NT2/D1 (cell line): Measurements from ENCODE around the gene TRAF4.

Source experiments
- DNase-seq: peaks from one replicate; pipeline ENCODE4 v3.0.0-alpha.2; 2011; ENCODE audit warnings: low read depth, low spot score
- H3K27me3 ChIP-seq: 2 replicates; pipeline ENCODE4 v1.6.0; 2011; ENCODE audit warnings: mild to moderate bottlenecking; ENCODE audit not compliant: insufficient read length, insufficient read depth
- H3K36me3 ChIP-seq: 2 replicates; pipeline ENCODE4 v1.6.1; 2011; ENCODE audit warnings: mild to moderate bottlenecking, low read length, mixed read lengths; ENCODE audit not compliant: insufficient read depth, insufficient read length
- H3K4me1 ChIP-seq: 2 replicates; pipeline ENCODE4 v1.5.1; 2011; ENCODE audit not compliant: insufficient read depth, insufficient read length
- H3K4me3 ChIP-seq: 2 replicates; pipeline ENCODE4 v1.5.1; 2011; ENCODE audit warnings: low read depth; ENCODE audit not compliant: insufficient read length
- H3K9ac ChIP-seq: 2 replicates; pipeline ENCODE4 v1.6.0; 2011; ENCODE audit warnings: low read depth; ENCODE audit not compliant: insufficient read length
- H3K9me3 ChIP-seq: 2 replicates; pipeline ENCODE4 v1.5.1; 2011; ENCODE audit warnings: mild to moderate bottlenecking, low read length; ENCODE audit not compliant: insufficient read depth
- SUZ12 ChIP-seq: IDR thresholded peaks from 2 replicates; pipeline ENCODE4 v1.6.1; 2011; ENCODE audit not compliant: insufficient read length, insufficient read depth; ENCODE audit errors: extremely low read depth
- YY1 ChIP-seq: IDR thresholded peaks from 2 replicates; pipeline ENCODE4 v1.6.1; 2011; ENCODE audit not compliant: insufficient read length, insufficient read depth
- ZNF274 ChIP-seq: IDR thresholded peaks from 2 replicates; pipeline ENCODE4 v1.6.1; 2011; ENCODE audit warnings: mild to moderate bottlenecking, low read depth, low read length

Gene TRAF4

GRCh38 chr17:28758411-28759121 is 14.8 kb downstream of the TRAF4 start:
- H3K9me3 ChIP-seq, result no peaks in the 10 kb centered on the region
- no peak overlapping the region for H3K4me3 ChIP-seq
- H3K9ac ChIP-seq, result no peak overlapping the region
- peaks cover 2% of the 10 kb centered on the region for H3K4me1 ChIP-seq
- peaks cover 43% of the 10 kb centered on the region for H3K36me3 ChIP-seq
- no peak for DNase-seq
- TF ChIP-seq SUZ12, result no peak
- TF ChIP-seq ZNF274, result no peak
- no peak for TF ChIP-seq YY1
- H3K27me3 ChIP-seq, result no peaks in the 10 kb centered on the region

- no peaks in the 10 kb centered on the region for H3K27me3 ChIP-seq
- H3K9me3 ChIP-seq, result no peaks in the 10 kb centered on the region
- H3K4me1 ChIP-seq, result peaks cover 2% of the 10 kb centered on the region
- H3K9ac ChIP-seq, result no peak overlapping the region
- H3K4me3 ChIP-seq, result no peak overlapping the region
- H3K36me3 ChIP-seq, result peaks cover 43% of the 10 kb centered on the region
- TF ChIP-seq ZNF274 (no peak), SUZ12 (no peak), YY1 (no peak)
- DNase-seq, result no peak
Measured at GRCh38 chr17:28759256-28759865, 15.6 kb downstream of the TRAF4 start.

- Histone ChIP-seq H3K9me3 (no peaks in the 10 kb centered on the region), H3K36me3 (peaks cover 55% of the 10 kb centered on the region), H3K4me3 (no peak overlapping the region), H3K4me1 (no peaks in the 10 kb centered on the region), H3K9ac (no peak overlapping the region), H3K27me3 (no peaks in the 10 kb centered on the region)
- DNase-seq, result no peak
- TF ChIP-seq SUZ12 (no peak), YY1 (no peak), ZNF274 (no peak)
Measured at GRCh38 chr17:28760601-28761562, 17.1 kb downstream of the TRAF4 start.

- H3K36me3 ChIP-seq, result peaks cover 45% of the 10 kb centered on the region
Measured at GRCh38 chr17:28763137-28763799, 19.5 kb downstream of the TRAF4 start.

GRCh38 chr17:28763804-28764266 is 20.0 kb downstream of the TRAF4 start:
- TF ChIP-seq SUZ12, result no peak
- no peaks in the 10 kb centered on the region for H3K9me3 ChIP-seq
- no peak for DNase-seq
- H3K27me3 ChIP-seq, result no peaks in the 10 kb centered on the region
- no peak overlapping the region for H3K4me3 ChIP-seq
- no peaks in the 10 kb centered on the region for H3K4me1 ChIP-seq
- H3K9ac ChIP-seq, result no peak overlapping the region
- H3K36me3 ChIP-seq, result peaks cover 39% of the 10 kb centered on the region

More at GRCh38 chr17:28763137-28763799, 19.5 kb downstream of the TRAF4 start:
- TF ChIP-seq SUZ12 (no peak), YY1 (no peak), ZNF274 (no peak)
- Histone ChIP-seq H3K27me3 (no peaks in the 10 kb centered on the region), H3K4me3 (no peak overlapping the region), H3K9ac (no peak overlapping the region), H3K4me1 (no peaks in the 10 kb centered on the region), H3K9me3 (no peaks in the 10 kb centered on the region)
- DNase-seq, result no peak

GRCh38 chr17:28765038-28765437 is 21.2 kb downstream of the TRAF4 start:
- Histone ChIP-seq H3K27me3 (no peaks in the 10 kb centered on the region), H3K4me3 (no peak overlapping the region), H3K36me3 (peaks cover 27% of the 10 kb centered on the region), H3K9me3 (no peaks in the 10 kb centered on the region), H3K4me1 (no peaks in the 10 kb centered on the region), H3K9ac (no peak overlapping the region)
- no peak for DNase-seq
- TF ChIP-seq ZNF274 (no peak), SUZ12 (no peak), YY1 (no peak)
